Body of pancreas (tissue), 4 donors: Measurements from ENCODE around the gene GSTA4. TPM values are rescaled to one million over a fixed set of nuclear protein-coding genes. Genes with fewer than 3 reads are reported as not detected.
A peak's percentile ranks its signal among the peaks of the same experiment; 100 is the strongest.
"Not testable (repeated sequence)": the region's sequence is repeated elsewhere in the genome, so short reads cannot be mapped to it uniquely, and the experiment has no call there.

Source experiments
- ATAC-seq: fragments of 150-250 bp; one replicate; pipeline ENCODE4 v1.9.1; 2016
- DNase-seq, 4 donors: peaks; one replicate each; pipeline ENCODE4 v3.0.0-alpha.2; 2019
- H3K27ac ChIP-seq, 4 donors: fragments of 200-600 bp; sonication (generic); 1 replicate in 3 of 4; 2 replicates in 1 of 4; pipeline versions ENCODE4 v1.5.1 to v1.6.1; 2016 to 2019; ENCODE audit warnings: mild to moderate bottlenecking in 1 of 4, mixed read lengths in 1 of 4, moderate library complexity in 1 of 4
- H3K27me3 ChIP-seq, 2 donors: fragments of 200-600 bp; sonication (generic); one replicate each; pipeline ENCODE4 v1.6.0; 2016; ENCODE audit warnings: mild to moderate bottlenecking in 1 of 2
- H3K36me3 ChIP-seq, 2 donors: fragments of 200-600 bp; sonication (generic); replicated peaks in 1 of 2; 2 replicates each; pipeline ENCODE4 v1.5.1; 2016; ENCODE audit warnings: low read depth in 2 of 2; ENCODE audit not compliant: insufficient read depth in 1 of 2
- H3K4me1 ChIP-seq: fragments of 200-600 bp; sonication (generic); one replicate; pipeline ENCODE4 v1.6.0; 2016
- H3K4me3 ChIP-seq, 2 donors: fragments of 200-600 bp; sonication (generic); 1 replicate in 1 of 2; 2 replicates in 1 of 2; pipeline ENCODE4 v1.5.1; 2016 to 2019
- H3K9me3 ChIP-seq, 3 donors: fragments of 200-600 bp; sonication (generic); 1 replicate in 2 of 3; 2 replicates in 1 of 3; pipeline ENCODE4 v1.5.1; 2016
- CTCF ChIP-seq, 7 experiments: fragments of 450-650 bp in 4 of 7; fragments of 200-600 bp in 3 of 7; sonication (generic) in 3 of 7; IDR thresholded peaks; one replicate each; pipeline ENCODE4 v1.5.1; 2016 to 2019; ENCODE audit warnings: antibody characterized with exemption in 7 of 7
- POLR2A ChIP-seq, 3 donors: fragments of 450-650 bp; IDR thresholded peaks; one replicate each; pipeline ENCODE4 v1.6.1; 2016; ENCODE audit warnings: antibody characterized with exemption in 3 of 3, mild to moderate bottlenecking in 2 of 3
- WGBS, 2 donors: methylation state at CpG; one replicate each; pipeline ENCODE4 v1.1.5; 2017; 5-methylcytosine and 5-hydroxymethylcytosine counted together
- intact Hi-C: fragments of 100-400 bp; cut with DNase I; formaldehyde crosslinking; loops from one replicate; pipeline ENCODE4 v1.15.1; 2023
- total RNA-seq, 2 donors: library from RNA; depleted of rRNA; stranded (reverse); fragments of >200 nt; gene quantifications; one replicate each; pipeline ENCODE4 v1.1.0, GENCODE V29; 2016

GSTA4 gene
- 10 to 100 TPM; 13.5 to 27.7 TPM for total RNA-seq

GRCh38 chr6:52995089-52995912 is at the start of gene GSTA4:
TSS of gene GSTA4 (minus strand) at chr6:52995284. CDS start at chr6:52994243, 1,041 bp downstream.
- H3K9me3 ChIP-seq, intact Hi-C loops, H3K36me3 ChIP-seq, H3K27me3 ChIP-seq: not testable (repeated sequence)
- peak; percentile 96 to 98 (median 98) for DNase-seq
- Histone ChIP-seq H3K4me3 (peak within 1 kb of the TSS; percentile 3 to 63), H3K27ac (peak within 1 kb of the TSS; percentile 96 to 98 (median 96)), H3K4me1 (peaks cover 14% of the 10 kb centered on the region)
- TF ChIP-seq CTCF (IDR thresholded peaks at IDR 0.05) (peak; percentile 56 to 97 (median 89)), POLR2A (IDR thresholded peaks at IDR 0.05) (peak; percentile 68 to 97 (median 96))
- ATAC-seq, result peak; percentile 99
- WGBS, 2 donors, result 0 to 1% methylated on average over 31 to 41 of the region's 41 CpGs

GRCh38 chr6:53044572-53044971 is 49.5 kb upstream of the GSTA4 start:
- WGBS, 2 donors, result 85 to 88% methylated on average over 3 to 4 of the region's 4 CpGs
- Histone ChIP-seq H3K27ac (no peak overlapping the region), H3K4me1 (peaks cover 14% of the 10 kb centered on the region), H3K27me3 (no peaks in the 10 kb centered on the region), H3K36me3 (peaks cover 0 to 8% of the 10 kb centered on the region in 2 donors), H3K4me3 (no peak overlapping the region), H3K9me3 (no peaks in the 10 kb centered on the region)
- no peak for ATAC-seq
- TF ChIP-seq CTCF (IDR thresholded peaks at IDR 0.05) (no peak), POLR2A (IDR thresholded peaks at IDR 0.05) (no peak)
- intact Hi-C loops, result no loop called here
- no peak for DNase-seq

- H3K4me1 ChIP-seq, result peaks cover 14% of the 10 kb centered on the region
- H3K36me3 ChIP-seq, result peaks cover 0 to 8% of the 10 kb centered on the region in 2 donors
- intact Hi-C loops, result no loop called here
- ATAC-seq (no peak), DNase-seq (no peak)
- WGBS, 2 donors, result 74 to 79% methylated on average over 4 of the region's 4 CpGs
- H3K9me3 ChIP-seq, result no peaks in the 10 kb centered on the region
- TF ChIP-seq CTCF (IDR thresholded peaks at IDR 0.05), result no peak
- TF ChIP-seq POLR2A (IDR thresholded peaks at IDR 0.05), result no peak
- H3K27ac ChIP-seq, result no peak overlapping the region
- no peak overlapping the region for H3K4me3 ChIP-seq
- no peaks in the 10 kb centered on the region for H3K27me3 ChIP-seq
These were observed 49.0 kb upstream of the GSTA4 start for GRCh38 chr6:53044071-53044470.

GRCh38 chr6:53043581-53043980 is 48.5 kb upstream of the GSTA4 start:
- no peak for ATAC-seq
- intact Hi-C loops, result no loop called here
- Histone ChIP-seq H3K9me3 (no peaks in the 10 kb centered on the region), H3K4me3 (no peak overlapping the region), H3K4me1 (peaks cover 14% of the 10 kb centered on the region), H3K36me3 (peaks cover 0 to 9% of the 10 kb centered on the region in 2 donors), H3K27ac (no peak overlapping the region), H3K27me3 (no peaks in the 10 kb centered on the region)
- TF ChIP-seq CTCF (IDR thresholded peaks at IDR 0.05) (no peak), POLR2A (IDR thresholded peaks at IDR 0.05) (no peak)
- no peak for DNase-seq

- Histone ChIP-seq H3K9me3 (no peaks in the 10 kb centered on the region), H3K4me3 (no peak overlapping the region), H3K4me1 (peaks cover 14% of the 10 kb centered on the region), H3K27ac (no peak overlapping the region), H3K27me3 (no peaks in the 10 kb centered on the region), H3K36me3 (peaks cover 0 to 9% of the 10 kb centered on the region in 2 donors)
- intact Hi-C loops, result no loop called here
- ATAC-seq (peak; percentile 63), DNase-seq (no peak)
- 29 to 37% methylated on average over 4 of the region's 4 CpGs for WGBS, 2 donors
- no peak for TF ChIP-seq POLR2A (IDR thresholded peaks at IDR 0.05)
- no peak for TF ChIP-seq CTCF (IDR thresholded peaks at IDR 0.05)
These were observed 47.0 kb upstream of the GSTA4 start for GRCh38 chr6:53042112-53042511.
